A549 (cell line): Measurements from ENCODE around the gene CNTNAP2.

Experiments used
- BHLHE40 ChIP-seq: IDR thresholded peaks from 2 replicates; pipeline ENCODE4 v1.6.1; 2012; ENCODE audit warnings: low read depth, low read length, inconsistent platforms
- CHD4 ChIP-seq: fragments of 200-600 bp; sonication (generic); IDR thresholded peaks from 2 replicates; pipeline ENCODE4 v1.6.1; 2016; ENCODE audit warnings: antibody characterized with exemption, mild to moderate bottlenecking, borderline replicate concordance
- GATA3 ChIP-seq: IDR thresholded peaks from 2 replicates; pipeline ENCODE4 v1.6.1; 2012; ENCODE audit warnings: borderline replicate concordance
- HOXB13 ChIP-seq: fragments of 250-450 bp; sonication (Bioruptor Pico); IDR thresholded peaks from 2 replicates; pipeline ENCODE4 v1.5.0; 2020; ENCODE audit warnings: low read depth, mild to moderate bottlenecking, moderate library complexity
- MYC ChIP-seq: IDR thresholded peaks from 2 replicates; pipeline ENCODE4 v1.6.1; 2012; ENCODE audit warnings: mild to moderate bottlenecking, inconsistent platforms, low read length, improper control_type of control experiment, borderline replicate concordance
- SMC3 ChIP-seq: fragments of >200 bp; sonication (Bioruptor Twin); formaldehyde crosslinking; IDR thresholded peaks from 3 replicates; pipeline ENCODE4 v1.6.1; 2018; ENCODE audit warnings: inconsistent platforms
- ZC3H11A ChIP-seq: fragments of 450-650 bp; IDR thresholded peaks from 2 replicates; pipeline ENCODE4 v1.6.1; 2014; ENCODE audit warnings: antibody characterized with exemption, mild to moderate bottlenecking
- TF ChIP-seq, protein P1 (sequence below): fragments of >200 bp; sonication (Bioruptor Twin); formaldehyde crosslinking; IDR thresholded peaks from 3 replicates; pipeline ENCODE4 v1.5.1; 2016
- TF ChIP-seq, protein P2 (sequence below): IDR thresholded peaks from 2 replicates; pipeline ENCODE4 v1.6.1; 2012
- TF ChIP-seq, protein P3 (sequence below): fragments of 250-450 bp; sonication (Bioruptor Pico); IDR thresholded peaks from 2 replicates; pipeline ENCODE4 v1.5.0; 2021; ENCODE audit warnings: mild to moderate bottlenecking, moderate library complexity, borderline replicate concordance
- TF ChIP-seq, protein P4 (sequence below): fragments of 200-600 bp; sonication (generic); IDR thresholded peaks from 2 replicates; pipeline ENCODE4 v1.6.1; 2016; ENCODE audit warnings: antibody characterized with exemption, mild to moderate bottlenecking, moderate library complexity

DNA sequence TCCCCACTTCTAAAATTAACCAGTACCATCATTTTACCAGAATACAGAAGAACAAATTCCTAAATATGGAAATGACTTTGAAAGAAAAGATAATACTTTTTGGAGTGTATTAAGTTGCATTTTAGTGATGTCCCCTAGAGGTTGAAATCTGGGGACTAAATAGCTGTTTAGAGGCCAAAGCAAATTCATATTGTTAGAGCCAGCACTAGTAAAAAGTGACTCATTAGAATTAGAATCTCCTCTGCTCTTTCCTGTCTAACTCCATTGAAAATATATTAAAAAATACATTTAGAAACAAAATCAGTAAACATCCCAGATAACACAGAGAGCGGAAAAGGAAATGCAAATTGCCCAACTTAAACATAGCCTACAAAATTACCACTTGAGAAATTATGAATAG lies 1284.3 kb downstream of the CNTNAP2 start:
- TF ChIP-seq BHLHE40 (no peak), SMC3 (no peak), MYC (no peak), ZC3H11A (no peak), CHD4 (no peak), HOXB13 (CRISPR knock-in tag) (no peak), GATA3 (no peak)
- TF ChIP-seq, protein P1, sequence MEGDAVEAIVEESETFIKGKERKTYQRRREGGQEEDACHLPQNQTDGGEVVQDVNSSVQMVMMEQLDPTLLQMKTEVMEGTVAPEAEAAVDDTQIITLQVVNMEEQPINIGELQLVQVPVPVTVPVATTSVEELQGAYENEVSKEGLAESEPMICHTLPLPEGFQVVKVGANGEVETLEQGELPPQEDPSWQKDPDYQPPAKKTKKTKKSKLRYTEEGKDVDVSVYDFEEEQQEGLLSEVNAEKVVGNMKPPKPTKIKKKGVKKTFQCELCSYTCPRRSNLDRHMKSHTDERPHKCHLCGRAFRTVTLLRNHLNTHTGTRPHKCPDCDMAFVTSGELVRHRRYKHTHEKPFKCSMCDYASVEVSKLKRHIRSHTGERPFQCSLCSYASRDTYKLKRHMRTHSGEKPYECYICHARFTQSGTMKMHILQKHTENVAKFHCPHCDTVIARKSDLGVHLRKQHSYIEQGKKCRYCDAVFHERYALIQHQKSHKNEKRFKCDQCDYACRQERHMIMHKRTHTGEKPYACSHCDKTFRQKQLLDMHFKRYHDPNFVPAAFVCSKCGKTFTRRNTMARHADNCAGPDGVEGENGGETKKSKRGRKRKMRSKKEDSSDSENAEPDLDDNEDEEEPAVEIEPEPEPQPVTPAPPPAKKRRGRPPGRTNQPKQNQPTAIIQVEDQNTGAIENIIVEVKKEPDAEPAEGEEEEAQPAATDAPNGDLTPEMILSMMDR, result no peak
- TF ChIP-seq, protein P2, sequence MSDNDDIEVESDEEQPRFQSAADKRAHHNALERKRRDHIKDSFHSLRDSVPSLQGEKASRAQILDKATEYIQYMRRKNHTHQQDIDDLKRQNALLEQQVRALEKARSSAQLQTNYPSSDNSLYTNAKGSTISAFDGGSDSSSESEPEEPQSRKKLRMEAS, result no peak
- TF ChIP-seq, protein P3, sequence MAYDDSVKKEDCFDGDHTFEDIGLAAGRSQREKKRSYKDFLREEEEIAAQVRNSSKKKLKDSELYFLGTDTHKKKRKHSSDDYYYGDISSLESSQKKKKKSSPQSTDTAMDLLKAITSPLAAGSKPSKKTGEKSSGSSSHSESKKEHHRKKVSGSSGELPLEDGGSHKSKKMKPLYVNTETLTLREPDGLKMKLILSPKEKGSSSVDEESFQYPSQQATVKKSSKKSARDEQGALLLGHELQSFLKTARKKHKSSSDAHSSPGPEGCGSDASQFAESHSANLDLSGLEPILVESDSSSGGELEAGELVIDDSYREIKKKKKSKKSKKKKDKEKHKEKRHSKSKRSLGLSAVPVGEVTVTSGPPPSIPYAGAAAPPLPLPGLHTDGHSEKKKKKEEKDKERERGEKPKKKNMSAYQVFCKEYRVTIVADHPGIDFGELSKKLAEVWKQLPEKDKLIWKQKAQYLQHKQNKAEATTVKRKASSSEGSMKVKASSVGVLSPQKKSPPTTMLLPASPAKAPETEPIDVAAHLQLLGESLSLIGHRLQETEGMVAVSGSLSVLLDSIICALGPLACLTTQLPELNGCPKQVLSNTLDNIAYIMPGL, result no peak
- TF ChIP-seq, protein P4, sequence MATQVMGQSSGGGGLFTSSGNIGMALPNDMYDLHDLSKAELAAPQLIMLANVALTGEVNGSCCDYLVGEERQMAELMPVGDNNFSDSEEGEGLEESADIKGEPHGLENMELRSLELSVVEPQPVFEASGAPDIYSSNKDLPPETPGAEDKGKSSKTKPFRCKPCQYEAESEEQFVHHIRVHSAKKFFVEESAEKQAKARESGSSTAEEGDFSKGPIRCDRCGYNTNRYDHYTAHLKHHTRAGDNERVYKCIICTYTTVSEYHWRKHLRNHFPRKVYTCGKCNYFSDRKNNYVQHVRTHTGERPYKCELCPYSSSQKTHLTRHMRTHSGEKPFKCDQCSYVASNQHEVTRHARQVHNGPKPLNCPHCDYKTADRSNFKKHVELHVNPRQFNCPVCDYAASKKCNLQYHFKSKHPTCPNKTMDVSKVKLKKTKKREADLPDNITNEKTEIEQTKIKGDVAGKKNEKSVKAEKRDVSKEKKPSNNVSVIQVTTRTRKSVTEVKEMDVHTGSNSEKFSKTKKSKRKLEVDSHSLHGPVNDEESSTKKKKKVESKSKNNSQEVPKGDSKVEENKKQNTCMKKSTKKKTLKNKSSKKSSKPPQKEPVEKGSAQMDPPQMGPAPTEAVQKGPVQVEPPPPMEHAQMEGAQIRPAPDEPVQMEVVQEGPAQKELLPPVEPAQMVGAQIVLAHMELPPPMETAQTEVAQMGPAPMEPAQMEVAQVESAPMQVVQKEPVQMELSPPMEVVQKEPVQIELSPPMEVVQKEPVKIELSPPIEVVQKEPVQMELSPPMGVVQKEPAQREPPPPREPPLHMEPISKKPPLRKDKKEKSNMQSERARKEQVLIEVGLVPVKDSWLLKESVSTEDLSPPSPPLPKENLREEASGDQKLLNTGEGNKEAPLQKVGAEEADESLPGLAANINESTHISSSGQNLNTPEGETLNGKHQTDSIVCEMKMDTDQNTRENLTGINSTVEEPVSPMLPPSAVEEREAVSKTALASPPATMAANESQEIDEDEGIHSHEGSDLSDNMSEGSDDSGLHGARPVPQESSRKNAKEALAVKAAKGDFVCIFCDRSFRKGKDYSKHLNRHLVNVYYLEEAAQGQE, result no peak
